ENCODE data around the gene SNX21. TPM values are rescaled to one million over a fixed set of nuclear protein-coding genes. Genes with fewer than 3 reads are reported as not detected.
"Not testable (repeated sequence)": the region's sequence is repeated elsewhere in the genome, so short reads cannot be mapped to it uniquely, and the experiment has no call there.

The SNX21 gene
- total RNA-seq, 2 experiments from 2014 or later, result 0.49 to 0.79 TPM

DNA sequence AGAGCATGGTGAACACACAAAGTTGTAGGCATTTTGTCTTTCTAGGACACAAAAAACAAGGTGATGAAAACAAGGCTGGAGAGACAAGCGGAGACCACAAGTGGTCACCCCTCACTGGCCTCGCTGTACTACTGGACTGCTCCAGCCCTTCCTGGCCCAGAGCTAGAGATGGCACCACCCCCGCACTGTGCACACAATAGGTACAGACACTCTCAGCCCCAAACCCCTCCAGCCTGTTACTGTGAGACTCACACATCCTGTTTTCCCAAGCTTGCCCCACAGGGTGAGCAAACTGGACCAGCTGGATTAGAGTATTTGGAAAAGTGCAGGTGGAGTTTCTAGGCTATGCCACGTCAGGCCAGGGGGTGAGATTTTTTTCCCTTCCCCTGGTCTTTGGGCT, 39.0 kb downstream of the SNX21 start:
- CTCF ChIA-PET (ENCODE audit: unreplicated experiment), result no interaction called here
- POLR2A ChIA-PET, result interaction anchor here (1.3 kb wide), 1 partner anchor 9 kb away, joined by 4 read pairs; no protein-coding TSS in a partner anchor

DNA sequence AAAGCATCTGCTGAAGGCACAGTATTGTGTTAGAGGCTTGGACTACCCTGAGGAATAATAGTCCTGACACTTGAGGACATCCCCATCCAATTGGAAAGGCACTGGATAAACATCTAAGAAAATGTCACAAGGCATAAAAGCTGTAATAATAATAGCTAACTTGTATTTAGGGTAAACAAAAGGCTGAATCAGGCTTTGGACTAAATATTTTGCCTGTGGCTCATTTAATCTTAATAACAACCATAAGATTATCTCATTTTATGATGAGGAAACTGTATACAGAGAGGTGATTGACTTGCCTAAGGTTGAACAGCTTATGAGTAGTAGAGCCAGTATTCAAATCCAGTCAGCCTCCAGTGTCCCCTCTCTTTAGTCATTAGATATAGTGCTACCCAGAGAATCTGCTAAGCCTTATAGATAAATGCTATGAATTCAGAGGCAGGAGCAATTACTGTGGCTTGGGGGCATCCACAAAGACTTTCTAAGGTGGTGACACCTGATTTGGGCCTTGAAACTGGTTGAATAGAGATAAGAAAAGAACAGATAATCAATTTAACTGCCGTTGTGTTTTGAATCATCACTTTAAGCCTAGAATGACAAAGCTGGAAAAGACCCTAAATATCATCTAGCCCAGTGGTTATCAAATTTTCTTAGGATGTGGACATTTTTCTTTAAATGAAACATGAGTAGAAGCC, 40.0 kb downstream of the SNX21 start:
- no peaks in the 10 kb centered on the region for H3K4me1 ChIP-seq (ENCODE audit: insufficient read depth, low read length, poor library complexity, severe bottlenecking)
- H3K79me2 ChIP-seq (ENCODE audit: insufficient read depth, low read depth, low read length), result no peaks in the 10 kb centered on the region
- no peak overlapping the region for H2AFZ ChIP-seq (ENCODE audit: low read length)
- TF ChIP-seq, protein P1, sequence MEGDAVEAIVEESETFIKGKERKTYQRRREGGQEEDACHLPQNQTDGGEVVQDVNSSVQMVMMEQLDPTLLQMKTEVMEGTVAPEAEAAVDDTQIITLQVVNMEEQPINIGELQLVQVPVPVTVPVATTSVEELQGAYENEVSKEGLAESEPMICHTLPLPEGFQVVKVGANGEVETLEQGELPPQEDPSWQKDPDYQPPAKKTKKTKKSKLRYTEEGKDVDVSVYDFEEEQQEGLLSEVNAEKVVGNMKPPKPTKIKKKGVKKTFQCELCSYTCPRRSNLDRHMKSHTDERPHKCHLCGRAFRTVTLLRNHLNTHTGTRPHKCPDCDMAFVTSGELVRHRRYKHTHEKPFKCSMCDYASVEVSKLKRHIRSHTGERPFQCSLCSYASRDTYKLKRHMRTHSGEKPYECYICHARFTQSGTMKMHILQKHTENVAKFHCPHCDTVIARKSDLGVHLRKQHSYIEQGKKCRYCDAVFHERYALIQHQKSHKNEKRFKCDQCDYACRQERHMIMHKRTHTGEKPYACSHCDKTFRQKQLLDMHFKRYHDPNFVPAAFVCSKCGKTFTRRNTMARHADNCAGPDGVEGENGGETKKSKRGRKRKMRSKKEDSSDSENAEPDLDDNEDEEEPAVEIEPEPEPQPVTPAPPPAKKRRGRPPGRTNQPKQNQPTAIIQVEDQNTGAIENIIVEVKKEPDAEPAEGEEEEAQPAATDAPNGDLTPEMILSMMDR (conservative IDR thresholded peaks at IDR 0.05; ENCODE audit: low read length), result no peak
- no peak for TF ChIP-seq EZH2phosphoT487 (IDR thresholded peaks at IDR 0.05; ENCODE audit: borderline replicate concordance, low read depth, low read length)
- CTCF ChIA-PET (ENCODE audit: unreplicated experiment), result no interaction called here
- H3K4me2 ChIP-seq (ENCODE audit: low read length), result no peak overlapping the region
- no peak overlapping the region for H3K4me3 ChIP-seq (ENCODE audit: low read depth, low read length, poor library complexity, severe bottlenecking)
- H3K36me3 ChIP-seq (ENCODE audit: insufficient read depth, low read length), result no peaks in the 10 kb centered on the region
- H3K27ac ChIP-seq (ENCODE audit: low read depth, low read length, poor library complexity, severe bottlenecking), result no peak overlapping the region
- no peaks in the 10 kb centered on the region for H3K9me2 ChIP-seq (ENCODE audit: insufficient read depth, low read length)
- BruUV-seq (replicated peaks), result no TSS peak
- POLR2A ChIA-PET, result no interaction called here
- no peaks in the 10 kb centered on the region for H4K20me1 ChIP-seq (ENCODE audit: insufficient read depth, low read length)
- intact Hi-C loops (cut with micrococcal nuclease; ENCODE audit: unreplicated experiment), result no loop called here
- no peaks in the 10 kb centered on the region for H3K9me3 ChIP-seq (ENCODE audit: low read length)
- no peak for DNase-seq (ENCODE audit: low spot score)

More for the DNA sequence above, 39.0 kb downstream of the SNX21 start:
- Histone ChIP-seq H3K27ac (ENCODE audit: low read depth, low read length, poor library complexity, severe bottlenecking) (no peak overlapping the region), H3K4me1 (ENCODE audit: insufficient read depth, low read length, poor library complexity, severe bottlenecking) (no peaks in the 10 kb centered on the region), H3K4me2 (ENCODE audit: low read length) (no peak overlapping the region), H2AFZ (ENCODE audit: low read length) (no peak overlapping the region), H3K9me2 (ENCODE audit: insufficient read depth, low read length) (no peaks in the 10 kb centered on the region), H3K9me3 (ENCODE audit: low read length) (no peaks in the 10 kb centered on the region), H3K4me3 (ENCODE audit: low read depth, low read length, poor library complexity, severe bottlenecking) (no peak overlapping the region), H3K79me2 (ENCODE audit: insufficient read depth, low read depth, low read length) (no peaks in the 10 kb centered on the region), H4K20me1 (ENCODE audit: insufficient read depth, low read length) (no peaks in the 10 kb centered on the region), H3K36me3 (ENCODE audit: insufficient read depth, low read length) (no peaks in the 10 kb centered on the region)
- intact Hi-C loops (cut with micrococcal nuclease; ENCODE audit: unreplicated experiment), result no loop called here
- TF ChIP-seq EZH2phosphoT487 (IDR thresholded peaks at IDR 0.05; ENCODE audit: borderline replicate concordance, low read depth, low read length), result no peak
- TF ChIP-seq, protein P1 (conservative IDR thresholded peaks at IDR 0.05; ENCODE audit: low read length), result no peak
- DNase-seq (ENCODE audit: low spot score), result no peak
- no TSS peak for BruUV-seq (replicated peaks)

DNA sequence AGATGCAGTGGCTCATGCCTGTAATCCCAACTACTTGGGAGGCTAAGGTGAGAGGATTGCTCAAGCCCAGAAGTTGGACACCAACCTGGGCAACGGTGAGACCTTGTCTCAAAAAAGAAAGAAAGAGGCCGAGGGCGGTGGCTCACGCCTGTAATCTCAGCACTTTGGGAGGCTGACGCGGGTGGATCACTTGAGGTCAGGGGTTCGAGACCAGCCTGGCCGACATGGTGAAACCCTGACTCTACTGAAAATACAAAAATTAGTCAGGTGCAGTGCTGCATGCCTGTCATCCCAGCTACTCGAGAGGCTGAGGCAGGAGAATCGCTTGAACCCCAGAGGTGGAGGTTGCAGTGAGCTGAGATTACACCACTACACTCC, 40.5 kb downstream of the SNX21 start:
- CTCF ChIA-PET (ENCODE audit: unreplicated experiment); H4K20me1 ChIP-seq (ENCODE audit: insufficient read depth, low read length); DNase-seq (ENCODE audit: low spot score); H3K79me2 ChIP-seq (ENCODE audit: insufficient read depth, low read depth, low read length); H3K4me3 ChIP-seq (ENCODE audit: low read depth, low read length, poor library complexity, severe bottlenecking); intact Hi-C loops (cut with micrococcal nuclease; ENCODE audit: unreplicated experiment); H3K36me3 ChIP-seq (ENCODE audit: insufficient read depth, low read length); H3K4me1 ChIP-seq (ENCODE audit: insufficient read depth, low read length, poor library complexity, severe bottlenecking); H3K4me2 ChIP-seq (ENCODE audit: low read length); H3K9me3 ChIP-seq (ENCODE audit: low read length); H3K27ac ChIP-seq (ENCODE audit: low read depth, low read length, poor library complexity, severe bottlenecking); POLR2A ChIA-PET; BruUV-seq (replicated peaks); H2AFZ ChIP-seq (ENCODE audit: low read length); H3K9me2 ChIP-seq (ENCODE audit: insufficient read depth, low read length): not testable (repeated sequence)

Data from OCI-LY7 (cell line).